Neural progenitor cell (in vitro differentiated cells): ENCODE results near the gene RELCH. TPM values are rescaled to one million over a fixed set of nuclear protein-coding genes. Genes with fewer than 3 reads are reported as not detected.

Experiments
- DNase-seq: peaks from one replicate; pipeline ENCODE4 v3.0.0-alpha.2; 2016; ENCODE audit warnings: low spot score
- H2AFZ ChIP-seq: fragments of 200-600 bp; sonication (generic); replicated peaks from 2 replicates; pipeline ENCODE4 v1.6.1; 2016; ENCODE audit warnings: antibody characterized with exemption
- H3F3A ChIP-seq: fragments of 200-600 bp; sonication (generic); 2 replicates; pipeline ENCODE4 v1.6.1; 2016; ENCODE audit warnings: antibody characterized with exemption, low read depth
- H3K27ac ChIP-seq: fragments of 200-600 bp; sonication (generic); 2 replicates; pipeline ENCODE4 v1.5.1; 2016; ENCODE audit warnings: mild to moderate bottlenecking
- H3K27me3 ChIP-seq: fragments of 200-600 bp; sonication (generic); 2 replicates; pipeline ENCODE4 v1.6.1; 2016; ENCODE audit warnings: mild to moderate bottlenecking, moderate library complexity
- H3K36me3 ChIP-seq: fragments of 200-600 bp; sonication (generic); 2 replicates; pipeline ENCODE4 v1.5.1; 2016
- H3K4me1 ChIP-seq: fragments of 200-600 bp; sonication (generic); 2 replicates; pipeline ENCODE4 v1.6.1; 2016; ENCODE audit warnings: mixed run types
- H3K4me2 ChIP-seq: fragments of 200-600 bp; sonication (generic); 2 replicates; pipeline ENCODE4 v1.6.1; 2016
- H3K4me3 ChIP-seq: fragments of 200-600 bp; sonication (generic); 2 replicates; pipeline ENCODE4 v1.5.1; 2016
- H3K79me2 ChIP-seq: fragments of 200-600 bp; sonication (generic); 2 replicates; pipeline ENCODE4 v1.6.1; 2016; ENCODE audit warnings: low read depth
- H3K9ac ChIP-seq: fragments of 200-600 bp; sonication (generic); 2 replicates; pipeline ENCODE4 v1.6.1; 2016
- H3K9me3 ChIP-seq: fragments of 200-600 bp; sonication (generic); 2 replicates; pipeline ENCODE4 v1.5.1; 2016; ENCODE audit warnings: low read depth
- H4K20me1 ChIP-seq: fragments of 200-600 bp; sonication (generic); 2 replicates; pipeline ENCODE4 v1.6.1; 2016; ENCODE audit warnings: low read depth
- H3K27ac Mint-ChIP-seq: 3 replicates; pipeline ENCODE4 v1.8.0; 2021; ENCODE audit warnings: mixed read lengths
- H3K27me3 Mint-ChIP-seq: 2 replicates; pipeline ENCODE4 v1.8.0; 2022; ENCODE audit warnings: low read depth, mild to moderate bottlenecking, inconsistent platforms, moderate library complexity, mixed read lengths; ENCODE audit not compliant: insufficient read depth
- H3K36me3 Mint-ChIP-seq: 3 replicates; pipeline ENCODE4 v1.8.0; 2021; ENCODE audit warnings: mixed read lengths
- H3K4me1 Mint-ChIP-seq: 3 replicates; pipeline ENCODE4 v1.8.0; 2021; ENCODE audit warnings: mixed read lengths
- H3K4me3 Mint-ChIP-seq: 3 replicates; pipeline ENCODE4 v1.8.0; 2021; ENCODE audit warnings: mild to moderate bottlenecking, moderate library complexity, mixed read lengths
- H3K9me3 Mint-ChIP-seq: 3 replicates; pipeline ENCODE4 v1.8.0; 2020; ENCODE audit warnings: mixed read lengths
- CTCF ChIP-seq: fragments of 200-600 bp; sonication (generic); IDR thresholded peaks from 2 replicates; pipeline ENCODE4 v1.5.1; 2017; ENCODE audit warnings: antibody characterized with exemption, mild to moderate bottlenecking
- EZH2 ChIP-seq: fragments of 200-600 bp; sonication (generic); IDR thresholded peaks from 2 replicates; pipeline ENCODE4 v1.6.1; 2017; ENCODE audit warnings: antibody characterized with exemption, mild to moderate bottlenecking, moderate library complexity
- EZH2phosphoT487 ChIP-seq: fragments of 200-600 bp; sonication (generic); IDR thresholded peaks from 2 replicates; pipeline ENCODE4 v1.6.1; 2017; ENCODE audit warnings: antibody characterized with exemption
- total RNA-seq: library from RNA; depleted of rRNA; stranded (reverse); fragments of >200 nt; gene quantifications from 2 replicates; pipeline ENCODE4 v1.2.3, GENCODE V29; 2015; ENCODE audit warnings: low replicate concordance

Gene RELCH
- total RNA-seq, 1 donor from 2014 or later, result 40.9 TPM

GRCh38 chr18:62300359-62300963 is 113.4 kb downstream of the RELCH start:
- H3K9ac ChIP-seq, result no peak overlapping the region

GRCh38 chr18:62301322-62301721 is 114.3 kb downstream of the RELCH start:
- Mint-ChIP-seq H3K36me3 (peaks cover 18% of the 10 kb centered on the region), H3K9me3 (no peaks in the 10 kb centered on the region), H3K4me1 (no peaks in the 10 kb centered on the region), H3K4me3 (no peak overlapping the region), H3K27me3 (no peaks in the 10 kb centered on the region), H3K27ac (no peak overlapping the region)
- no peak for DNase-seq
- no peaks in the 10 kb centered on the region for H3K79me2 ChIP-seq
- H3K36me3 ChIP-seq, result no peaks in the 10 kb centered on the region
- no peak overlapping the region for H3K9ac ChIP-seq
- no peak overlapping the region for H3K4me2 ChIP-seq
- H4K20me1 ChIP-seq, result no peaks in the 10 kb centered on the region
- no peak overlapping the region for H3K4me3 ChIP-seq
- TF ChIP-seq CTCF (no peak), EZH2phosphoT487 (no peak), EZH2 (no peak)
- H2AFZ ChIP-seq, result no peak overlapping the region
- H3K27me3 ChIP-seq, result no peaks in the 10 kb centered on the region
- H3K27ac ChIP-seq, result no peak overlapping the region
- no peaks in the 10 kb centered on the region for H3K4me1 ChIP-seq
- no peaks in the 10 kb centered on the region for H3F3A ChIP-seq
- H3K9me3 ChIP-seq, result no peaks in the 10 kb centered on the region

More at GRCh38 chr18:62300359-62300963, 113.4 kb downstream of the RELCH start:
- Mint-ChIP-seq H3K9me3 (no peaks in the 10 kb centered on the region), H3K27me3 (no peaks in the 10 kb centered on the region), H3K4me3 (no peak overlapping the region), H3K27ac (no peak overlapping the region), H3K4me1 (no peaks in the 10 kb centered on the region), H3K36me3 (peaks cover 19% of the 10 kb centered on the region)
- no peaks in the 10 kb centered on the region for H3K4me1 ChIP-seq
- no peak overlapping the region for H3K27ac ChIP-seq
- no peaks in the 10 kb centered on the region for H3K36me3 ChIP-seq
- no peaks in the 10 kb centered on the region for H3K79me2 ChIP-seq
- no peaks in the 10 kb centered on the region for H3F3A ChIP-seq
- DNase-seq, result no peak
- H4K20me1 ChIP-seq, result no peaks in the 10 kb centered on the region
- H3K4me2 ChIP-seq, result no peak overlapping the region
- H3K27me3 ChIP-seq, result no peaks in the 10 kb centered on the region
- TF ChIP-seq CTCF (no peak), EZH2phosphoT487 (no peak), EZH2 (no peak)
- no peaks in the 10 kb centered on the region for H3K9me3 ChIP-seq
- no peak overlapping the region for H2AFZ ChIP-seq
- H3K4me3 ChIP-seq, result no peak overlapping the region

- Histone ChIP-seq H3K79me2 (no peaks in the 10 kb centered on the region), H4K20me1 (no peaks in the 10 kb centered on the region), H3K9ac (no peak overlapping the region), H2AFZ (no peak overlapping the region), H3F3A (no peaks in the 10 kb centered on the region), H3K4me3 (no peak overlapping the region), H3K9me3 (no peaks in the 10 kb centered on the region), H3K4me2 (no peak overlapping the region), H3K4me1 (no peaks in the 10 kb centered on the region), H3K36me3 (no peaks in the 10 kb centered on the region), H3K27ac (no peak overlapping the region), H3K27me3 (no peaks in the 10 kb centered on the region)
- H3K27me3 Mint-ChIP-seq, result peaks cover 2% of the 10 kb centered on the region
- no peaks in the 10 kb centered on the region for H3K4me1 Mint-ChIP-seq
- TF ChIP-seq EZH2 (no peak), CTCF (no peak), EZH2phosphoT487 (no peak)
- H3K36me3 Mint-ChIP-seq, result peaks cover 8% of the 10 kb centered on the region
- no peak overlapping the region for H3K27ac Mint-ChIP-seq
- no peak overlapping the region for H3K4me3 Mint-ChIP-seq
- no peak for DNase-seq
- H3K9me3 Mint-ChIP-seq, result no peaks in the 10 kb centered on the region
Observed at GRCh38 chr18:62312851-62313250, 125.8 kb downstream of the RELCH start.
